ENCODE results near the gene LIMCH1. TPM values are rescaled to one million over a fixed set of nuclear protein-coding genes. Genes with fewer than 3 reads are reported as not detected.
A peak's percentile ranks its signal among the peaks of the same experiment; 100 is the strongest.

LIMCH1 gene
- total RNA-seq, 1 experiment from 2014 or later = 3.3 TPM

DNA sequence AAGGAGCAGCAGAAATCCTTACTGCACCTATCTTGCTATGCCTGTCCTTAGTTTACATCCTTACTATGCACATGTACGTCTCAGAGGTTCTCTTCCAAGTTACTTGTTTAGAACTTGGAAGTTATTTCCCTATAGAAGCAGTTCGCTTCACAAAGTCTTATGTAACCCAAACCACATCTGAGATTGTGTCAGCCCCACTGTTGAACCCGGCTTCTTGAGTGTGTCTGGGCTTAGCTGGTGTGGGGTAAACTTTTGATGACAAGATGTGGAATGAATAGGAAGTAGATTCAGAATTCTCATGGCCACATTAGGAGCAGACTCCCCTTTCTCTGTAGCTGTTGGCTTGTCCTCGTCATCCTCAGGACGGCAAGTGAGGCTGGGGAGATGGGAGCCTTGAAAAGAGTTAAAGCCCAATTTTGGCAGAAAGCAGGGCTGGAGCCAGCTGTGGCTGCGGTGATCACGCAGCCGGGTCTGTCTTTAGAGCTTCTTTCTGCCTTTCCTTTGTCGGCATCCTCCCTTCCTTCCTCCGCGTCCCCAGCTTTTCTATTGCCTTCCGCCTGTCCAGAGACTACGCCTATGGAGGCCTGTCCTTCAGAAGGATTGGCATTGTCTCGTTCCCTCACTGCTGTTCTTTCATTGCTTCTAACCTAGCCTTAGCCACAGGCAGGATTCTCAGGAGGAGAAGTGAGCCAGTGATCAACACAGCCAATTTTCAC, 23.0 kb upstream of the LIMCH1 start:
- H2BK20ac ChIP-seq (ENCODE audit: low read depth, low read length, poor library complexity, severe bottlenecking) = no peak overlapping the region
- H3T11ph ChIP-seq (ENCODE audit: low read length) = no peak overlapping the region
- H3K36me3 Mint-ChIP-seq (ENCODE audit: insufficient read depth in 1 of 3, low read depth in 3 of 3) = no peaks in the 10 kb centered on the region; a peak in 1 of 7 replicates
- no peak overlapping the region for H3K27ac ChIP-seq (ENCODE audit: insufficient read length, low read depth, low read length)
- no peak overlapping the region for H4K8ac ChIP-seq (replicated peaks; ENCODE audit: insufficient read length, low read depth, low read length)
- no peaks in the 10 kb centered on the region for H3K27me3 Mint-ChIP-seq (ENCODE audit: low read depth)
- TF ChIP-seq, protein P1, sequence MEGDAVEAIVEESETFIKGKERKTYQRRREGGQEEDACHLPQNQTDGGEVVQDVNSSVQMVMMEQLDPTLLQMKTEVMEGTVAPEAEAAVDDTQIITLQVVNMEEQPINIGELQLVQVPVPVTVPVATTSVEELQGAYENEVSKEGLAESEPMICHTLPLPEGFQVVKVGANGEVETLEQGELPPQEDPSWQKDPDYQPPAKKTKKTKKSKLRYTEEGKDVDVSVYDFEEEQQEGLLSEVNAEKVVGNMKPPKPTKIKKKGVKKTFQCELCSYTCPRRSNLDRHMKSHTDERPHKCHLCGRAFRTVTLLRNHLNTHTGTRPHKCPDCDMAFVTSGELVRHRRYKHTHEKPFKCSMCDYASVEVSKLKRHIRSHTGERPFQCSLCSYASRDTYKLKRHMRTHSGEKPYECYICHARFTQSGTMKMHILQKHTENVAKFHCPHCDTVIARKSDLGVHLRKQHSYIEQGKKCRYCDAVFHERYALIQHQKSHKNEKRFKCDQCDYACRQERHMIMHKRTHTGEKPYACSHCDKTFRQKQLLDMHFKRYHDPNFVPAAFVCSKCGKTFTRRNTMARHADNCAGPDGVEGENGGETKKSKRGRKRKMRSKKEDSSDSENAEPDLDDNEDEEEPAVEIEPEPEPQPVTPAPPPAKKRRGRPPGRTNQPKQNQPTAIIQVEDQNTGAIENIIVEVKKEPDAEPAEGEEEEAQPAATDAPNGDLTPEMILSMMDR (conservative IDR thresholded peaks at IDR 0.05) = no peak
- H3K9me3 ChIP-seq (ENCODE audit: control insufficient read depth, low read depth, low read length) = no peaks in the 10 kb centered on the region
- no peak overlapping the region for H3K4me2 ChIP-seq (ENCODE audit: insufficient read depth, insufficient read length, low read length)
- H4K20me1 ChIP-seq (ENCODE audit: control insufficient read depth, insufficient read depth, insufficient read length) = no peaks in the 10 kb centered on the region
- H3K4ac ChIP-seq (ENCODE audit: low read depth, low read length) = no peak overlapping the region
- no peak overlapping the region for H2BK12ac ChIP-seq (ENCODE audit: insufficient read length, low read depth, low read length)
- no peaks in the 10 kb centered on the region for H3K79me1 ChIP-seq (ENCODE audit: insufficient read depth, low read depth, low read length, poor library complexity, severe bottlenecking)
- no peak overlapping the region for H2AFZ ChIP-seq (ENCODE audit: low read length)
- no CpG with 5 or more reads among the region's 14 CpGs for WGBS (ENCODE audit: extremely low coverage, insufficient read length, low lambda C conversion rate)
- no peak overlapping the region for H3K56ac ChIP-seq (ENCODE audit: insufficient read length, low read depth, low read length)
- no peak overlapping the region for H3K27ac Mint-ChIP-seq
- no peaks in the 10 kb centered on the region for H3K79me2 ChIP-seq (ENCODE audit: insufficient read depth, low read length)
- H4K5ac ChIP-seq (ENCODE audit: insufficient read length, low read depth, low read length) = no peak overlapping the region
- H3K9me3 Mint-ChIP-seq = no peaks in the 10 kb centered on the region
- H2BK15ac ChIP-seq (ENCODE audit: low read depth, low read length) = no peak overlapping the region
- H3K14ac ChIP-seq (ENCODE audit: insufficient read depth, low read length) = 0 out of 2 replicates have a peak overlapping the region, but pooled peaks have one; percentile 46
- H3K4me1 ChIP-seq (ENCODE audit: insufficient read depth, low read length) = no peaks in the 10 kb centered on the region
- H4K91ac ChIP-seq (ENCODE audit: insufficient read length, low read depth, low read length) = no peak overlapping the region
- no peak overlapping the region for H3K9ac ChIP-seq (ENCODE audit: extremely low read depth, insufficient read length, low read length)
- no peak overlapping the region for H2BK120ac ChIP-seq (ENCODE audit: low read depth, low read length, poor library complexity, severe bottlenecking)
- no peak overlapping the region for H3K23ac ChIP-seq (ENCODE audit: insufficient read length, low read depth, low read length)
- no peak overlapping the region for H3K4me3 Mint-ChIP-seq
- H3K27me3 ChIP-seq (ENCODE audit: insufficient read depth, low read length) = no peaks in the 10 kb centered on the region
- H3K23me2 ChIP-seq (ENCODE audit: insufficient read length, low read depth, low read length, poor library complexity, severe bottlenecking) = no peaks in the 10 kb centered on the region
- H2BK5ac ChIP-seq (ENCODE audit: insufficient read length, low read length) = no peak overlapping the region
- no peak overlapping the region for H2AK5ac ChIP-seq (ENCODE audit: insufficient read length, low read length)
- no peak overlapping the region for H3K18ac ChIP-seq (ENCODE audit: insufficient read length, low read depth, low read length)
- H3K4me1 Mint-ChIP-seq = no peaks in the 10 kb centered on the region
- no peak for DNase-seq
